Smooth muscle cell of the brain vasculature (primary cell): ENCODE measurements around the gene CAPN5.

Source experiments
- DNase-seq: peaks from one replicate; pipeline ENCODE4 v3.0.0-alpha.2; 2012; ENCODE audit warnings: low read depth, low spot score

Gene CAPN5

DNA sequence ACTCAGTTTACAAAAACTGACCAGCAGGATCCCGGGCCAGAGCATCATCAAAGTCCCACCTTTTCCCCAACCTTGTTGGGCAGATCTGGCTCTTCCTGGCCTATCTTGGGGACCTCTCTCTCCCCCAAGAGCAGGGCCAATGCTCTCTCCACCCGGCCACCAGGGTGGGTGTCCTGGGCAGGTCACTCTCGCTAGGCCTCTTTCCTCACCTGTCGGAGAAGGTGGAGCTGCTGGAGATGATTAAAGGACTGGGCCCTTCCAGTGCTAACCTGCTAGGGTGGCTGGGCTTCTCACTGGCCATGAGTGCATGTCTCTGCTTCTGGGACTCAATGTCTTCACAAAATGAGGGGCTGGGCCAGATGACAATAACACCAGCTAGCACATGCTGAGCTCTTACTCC lies 2.9 kb upstream of the CAPN5 start:
- no peak for DNase-seq

DNA sequence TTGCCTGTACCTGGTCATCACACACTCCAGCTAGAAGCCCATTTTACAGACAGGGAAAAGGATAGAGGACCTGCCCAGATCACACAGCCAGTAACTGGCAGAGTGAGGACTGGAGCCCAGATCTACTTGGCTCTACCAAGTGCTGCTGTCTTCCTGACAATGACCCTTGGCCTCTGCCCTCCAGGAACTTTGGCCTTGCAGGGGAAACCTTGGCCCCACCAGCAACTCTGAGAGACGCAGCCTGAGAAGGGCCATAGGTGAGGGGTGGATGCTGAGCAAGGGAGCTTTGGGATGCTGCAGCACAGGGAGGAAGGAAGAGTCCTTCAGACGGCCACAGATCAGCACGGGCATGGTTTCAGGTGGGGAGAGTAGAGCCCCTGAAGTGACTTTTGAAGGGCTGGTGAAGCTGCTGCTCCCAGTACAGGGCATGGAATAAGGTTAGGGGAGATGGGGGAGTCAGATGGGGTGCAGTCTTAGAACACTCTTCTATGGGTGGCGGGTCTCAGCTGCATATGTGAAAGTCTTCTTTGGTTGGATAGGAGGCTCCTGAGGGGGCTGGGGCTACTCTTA lies 2.0 kb upstream of the CAPN5 start:
- no peak for DNase-seq

DNA sequence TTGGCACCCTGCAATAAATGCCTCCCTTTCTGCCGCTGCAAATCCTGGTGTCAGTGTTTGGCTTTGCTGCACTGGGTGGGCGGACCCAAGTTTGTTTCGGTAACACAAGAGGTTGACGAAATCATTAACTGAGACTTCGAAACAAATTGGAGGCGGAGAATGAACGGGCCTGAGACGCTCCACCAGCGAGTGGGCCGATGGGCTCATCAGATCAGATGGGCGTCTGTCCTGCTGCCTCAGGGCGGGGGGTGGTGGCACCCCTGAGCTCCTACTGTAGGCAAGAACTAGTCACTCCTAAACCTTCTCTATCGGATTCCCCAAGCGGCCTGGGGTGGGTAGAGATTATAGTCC lies 918 bp upstream of the CAPN5 start:
- no peak for DNase-seq

DNA sequence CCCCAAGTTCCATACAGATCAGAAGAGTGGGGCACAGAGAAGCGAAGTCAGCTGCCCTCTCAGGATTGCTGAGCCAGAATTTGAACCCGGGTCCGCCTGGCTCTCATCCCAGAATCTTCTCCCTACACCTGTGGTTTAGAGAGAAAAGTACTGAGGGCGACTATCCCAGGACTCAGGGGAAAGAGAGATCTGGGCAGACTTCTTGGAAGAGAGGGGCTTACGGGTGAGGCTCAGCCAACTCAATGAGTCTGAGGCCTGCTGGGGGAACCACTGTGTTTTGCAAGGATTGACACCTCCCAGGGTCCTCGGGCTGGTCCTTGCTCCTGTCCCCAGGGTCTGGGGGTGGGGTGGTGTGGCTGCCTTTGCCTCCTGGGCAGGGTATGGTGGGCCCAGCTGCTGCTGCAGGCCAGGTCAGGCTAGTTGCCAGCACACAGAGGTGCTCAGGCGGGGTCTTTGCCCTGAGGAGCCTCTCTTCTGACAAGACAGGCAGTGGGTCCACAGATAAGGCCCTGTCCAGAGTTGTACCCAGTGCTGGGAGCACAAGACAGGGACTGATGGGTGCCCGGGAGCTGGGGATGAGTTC lies 1.2 kb downstream of the CAPN5 start:
- DNase-seq: no peak

DNA sequence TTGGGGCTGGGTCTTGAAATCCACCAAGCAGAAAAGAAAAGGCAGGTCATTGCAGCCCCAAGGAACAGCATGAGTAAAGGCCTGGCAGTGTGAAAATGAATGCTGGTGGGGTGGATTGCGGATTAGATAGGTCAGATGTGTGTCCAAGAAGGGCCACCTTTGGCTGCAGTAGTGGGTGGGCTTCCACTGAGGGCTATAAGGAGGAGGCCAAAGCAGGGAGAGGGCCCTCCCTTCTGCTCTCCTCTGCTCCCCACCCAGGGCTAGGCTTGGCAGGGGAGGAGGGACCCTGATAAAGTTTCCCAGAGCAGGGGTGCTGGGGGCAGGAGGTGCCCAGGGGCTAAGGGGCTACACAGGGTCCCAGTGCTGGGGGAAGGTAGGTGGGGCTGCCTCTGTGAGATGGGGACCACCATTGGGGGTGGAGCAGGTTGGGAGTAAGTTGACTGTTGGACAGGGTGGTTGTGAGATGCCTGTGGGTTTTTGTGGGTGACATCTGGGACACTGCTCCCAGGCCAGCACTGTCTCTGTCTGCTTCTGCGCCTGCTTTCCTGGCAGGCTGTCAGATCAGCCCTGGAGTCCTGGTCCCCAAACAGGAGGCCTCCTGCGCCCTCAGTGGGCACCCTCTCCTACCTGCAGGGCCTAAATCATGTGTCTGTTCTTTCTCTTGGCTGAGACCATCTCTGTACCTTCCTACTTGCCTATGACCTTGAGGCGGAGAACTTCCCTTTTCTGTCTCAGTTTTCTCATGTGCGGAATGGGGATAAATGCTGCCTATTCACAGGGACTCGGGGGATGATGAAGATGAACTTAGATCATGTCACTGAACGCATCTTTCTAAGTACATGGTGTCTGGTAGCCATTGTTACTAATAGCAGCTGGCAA lies 1.9 kb downstream of the CAPN5 start:
- DNase-seq: no peak

DNA sequence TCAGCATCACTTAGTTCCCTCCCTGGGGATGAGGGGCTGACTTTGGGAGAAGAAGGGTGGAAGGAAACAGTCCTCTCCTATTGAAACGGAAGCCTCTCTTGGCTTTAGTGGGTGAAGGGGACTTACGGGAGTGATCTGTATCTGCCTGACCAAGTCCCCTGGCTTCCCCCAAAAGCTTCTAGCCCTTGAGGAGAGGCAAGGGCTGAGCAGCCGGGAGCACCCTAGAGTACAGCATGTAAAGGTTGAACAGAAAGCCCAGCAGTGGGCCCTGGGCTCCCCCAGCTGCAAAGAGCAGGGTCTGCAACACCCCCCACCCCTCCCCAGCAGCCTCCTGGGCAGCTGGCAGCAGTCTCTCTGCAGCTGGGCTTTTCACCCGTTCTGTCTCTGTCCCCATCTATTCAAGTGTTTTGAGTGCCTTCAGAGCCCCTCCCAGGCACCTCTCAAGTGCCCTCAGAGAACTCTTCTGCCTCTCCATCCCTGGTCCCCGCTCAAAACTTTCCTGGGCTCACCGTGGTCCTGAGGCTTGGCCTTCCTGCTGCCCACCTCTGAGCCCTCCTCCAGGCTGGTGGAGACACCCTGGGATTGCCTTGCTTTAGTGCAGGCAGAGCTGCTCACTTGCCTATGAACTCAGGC lies 2.7 kb downstream of the CAPN5 start:
- DNase-seq: no peak

DNA sequence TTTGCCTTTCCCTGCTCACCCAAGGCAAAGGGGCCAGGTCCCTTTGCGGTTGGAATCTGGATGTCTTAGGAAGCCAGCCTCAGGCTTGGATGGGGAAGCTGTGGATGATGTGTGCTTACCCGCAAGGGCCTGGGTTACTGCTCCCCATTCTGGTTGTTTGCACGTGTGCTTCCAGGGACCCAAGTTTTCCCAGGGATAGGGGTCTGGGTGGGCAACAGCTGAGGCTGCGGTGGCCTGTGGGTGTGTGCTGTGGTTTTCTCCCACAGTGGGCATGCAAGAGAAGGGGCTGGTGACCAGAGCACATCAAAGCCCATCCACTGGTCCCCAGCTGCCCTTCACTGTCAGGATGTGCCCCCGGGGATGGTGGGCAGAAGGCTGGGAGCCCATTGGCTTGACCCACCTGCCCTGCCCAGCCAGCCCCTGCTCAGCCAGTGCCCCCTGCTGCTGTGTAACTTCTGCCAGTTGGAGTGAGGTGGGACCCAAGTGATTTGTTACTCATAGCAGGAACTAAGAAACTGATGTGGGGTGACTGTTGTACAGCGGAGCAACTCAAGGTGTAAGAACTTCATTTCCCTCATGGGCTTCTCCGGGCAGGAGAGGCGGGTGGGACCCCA lies 3.3 kb downstream of the CAPN5 start:
- DNase-seq: no peak

DNA sequence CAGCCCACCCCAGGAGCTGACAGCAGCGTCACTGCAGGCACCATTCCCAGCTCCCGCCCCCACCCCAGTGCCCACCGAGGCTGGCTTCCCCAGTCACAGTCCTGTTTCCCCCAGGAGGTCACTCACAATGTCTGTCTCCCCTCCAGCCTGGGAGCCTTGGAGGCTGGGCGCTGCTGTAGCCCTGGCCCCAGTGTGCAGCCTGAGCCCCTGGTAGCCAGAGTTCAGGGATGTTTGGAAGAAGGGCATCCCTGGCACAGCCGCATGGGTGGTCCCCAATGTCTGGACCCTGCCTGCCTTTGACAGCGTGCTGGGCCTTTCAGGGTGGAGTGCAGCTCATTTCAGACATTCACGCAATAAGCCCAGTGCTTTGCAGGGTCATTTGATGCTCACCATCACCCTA lies 4.3 kb downstream of the CAPN5 start:
- DNase-seq: no peak

DNA sequence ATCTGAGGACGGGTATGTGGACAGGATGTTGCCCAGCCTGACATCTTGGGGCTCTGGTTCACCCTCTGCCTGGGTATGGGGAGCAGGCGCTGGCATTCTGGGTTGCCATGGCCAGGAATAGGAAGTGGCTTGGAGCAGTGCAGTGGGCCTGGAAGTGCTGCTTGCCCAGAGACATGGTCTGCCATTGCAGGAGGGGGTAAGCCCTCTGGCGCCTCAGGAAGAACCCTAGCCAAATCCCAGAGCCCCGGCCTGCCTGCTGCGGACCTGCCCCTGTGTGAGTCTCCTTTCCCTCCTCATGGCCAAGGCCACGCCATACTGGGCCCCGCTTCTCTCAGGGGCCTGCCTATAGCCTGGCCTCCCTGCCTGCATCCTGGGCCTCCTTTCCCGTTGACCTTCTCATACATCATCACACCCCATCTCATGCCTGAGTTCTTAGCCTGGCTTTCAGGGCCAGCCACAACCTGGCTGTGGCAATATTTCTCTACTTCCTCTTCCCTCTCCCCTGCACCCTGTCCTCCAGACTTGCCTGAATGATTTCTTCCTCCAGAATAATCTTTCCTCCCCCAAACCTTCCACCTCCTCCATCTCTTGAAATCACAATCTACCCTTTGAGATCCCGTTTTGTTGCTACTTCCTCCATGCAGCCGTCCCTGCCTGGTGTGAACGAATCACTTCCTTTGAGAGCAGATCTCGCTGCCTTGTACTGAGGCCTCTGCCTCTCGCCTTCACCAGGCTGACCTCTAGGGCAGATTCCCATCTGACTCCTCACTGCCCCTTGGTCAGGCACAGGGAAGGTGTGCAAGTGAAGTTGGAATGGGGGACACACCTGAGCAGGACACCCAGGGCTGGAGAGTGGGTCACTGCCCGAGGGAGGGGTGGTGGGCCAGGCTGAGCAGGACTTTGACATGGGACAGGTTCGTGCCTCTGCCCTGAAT lies 5.2 kb downstream of the CAPN5 start:
- DNase-seq: no peak

DNA sequence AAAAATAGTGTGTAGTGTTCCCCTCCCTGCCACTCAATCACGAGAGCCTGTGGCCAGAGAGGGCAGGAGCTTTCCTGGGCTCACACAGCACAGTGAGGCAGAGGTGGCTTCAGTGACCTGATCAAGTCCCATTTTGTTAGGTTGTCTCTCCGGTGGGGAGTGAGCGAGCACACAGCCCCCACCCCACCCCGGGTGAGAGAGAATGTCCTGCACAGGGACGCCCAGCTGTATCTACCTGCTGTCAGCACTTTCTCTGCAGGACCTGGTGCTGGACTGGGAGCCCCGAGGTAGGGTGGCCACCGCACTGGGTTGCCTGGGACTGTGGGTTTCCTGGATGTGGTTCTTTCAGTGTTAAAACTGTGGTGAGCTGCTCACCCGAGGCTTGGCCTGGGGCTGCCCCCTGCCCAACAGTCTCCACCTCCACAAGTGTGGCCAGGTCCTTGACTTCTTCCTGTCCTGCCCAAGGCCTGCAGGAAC lies 6.1 kb downstream of the CAPN5 start:
- DNase-seq: no peak

DNA sequence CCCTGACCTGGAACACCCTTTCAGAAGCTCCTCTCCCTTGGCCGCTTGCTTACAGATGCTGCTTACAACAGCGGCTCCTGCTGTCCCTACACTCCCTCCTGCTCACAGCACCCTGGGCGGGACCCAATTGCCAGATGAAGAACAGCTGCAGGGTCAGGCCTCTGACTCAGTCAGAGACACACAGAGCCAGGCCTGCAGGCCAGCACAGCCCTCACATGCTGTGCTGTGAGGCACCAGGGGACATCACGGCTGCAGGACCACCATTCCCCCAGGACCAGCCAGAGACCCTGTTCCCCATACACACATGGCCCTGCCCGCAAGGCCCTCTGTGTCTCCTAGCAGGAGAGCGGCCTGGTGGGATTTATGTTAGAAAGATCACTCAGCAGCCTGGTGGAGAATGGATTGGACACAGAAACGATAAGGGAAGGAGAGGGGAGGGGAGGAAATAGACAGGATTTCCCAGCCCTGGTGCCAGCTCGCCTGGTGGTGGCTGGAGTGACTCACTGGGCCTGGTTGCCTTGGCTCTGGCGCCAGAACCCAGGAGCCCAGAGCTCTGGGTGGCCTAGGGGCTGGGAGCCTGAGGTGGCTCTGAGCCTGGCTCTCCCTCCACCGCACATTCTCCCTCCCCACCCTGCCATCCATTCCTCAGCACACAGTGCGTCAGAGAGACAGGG lies 6.7 kb downstream of the CAPN5 start:
- DNase-seq: peak; percentile 66

DNA sequence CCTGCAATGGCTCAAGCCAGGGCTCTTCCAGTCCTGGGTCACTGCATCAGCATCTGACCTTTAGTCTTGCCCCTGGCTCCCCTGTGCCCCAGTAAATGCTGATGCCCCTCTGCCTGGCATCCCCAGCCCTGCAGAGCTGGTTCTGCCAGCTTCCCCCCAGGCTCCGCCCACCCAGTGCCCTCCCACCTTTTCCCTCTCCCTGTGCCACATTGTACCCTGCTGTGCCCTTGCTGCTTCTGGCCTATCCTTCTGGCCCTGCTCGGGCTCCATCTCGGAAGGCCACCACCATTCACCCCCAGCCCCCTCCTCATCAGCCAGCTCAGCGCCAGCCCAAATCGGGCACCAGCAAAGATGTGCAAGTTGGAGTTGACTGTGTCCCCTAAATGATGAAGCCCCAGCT lies 7.4 kb downstream of the CAPN5 start:
- DNase-seq: no peak

DNA sequence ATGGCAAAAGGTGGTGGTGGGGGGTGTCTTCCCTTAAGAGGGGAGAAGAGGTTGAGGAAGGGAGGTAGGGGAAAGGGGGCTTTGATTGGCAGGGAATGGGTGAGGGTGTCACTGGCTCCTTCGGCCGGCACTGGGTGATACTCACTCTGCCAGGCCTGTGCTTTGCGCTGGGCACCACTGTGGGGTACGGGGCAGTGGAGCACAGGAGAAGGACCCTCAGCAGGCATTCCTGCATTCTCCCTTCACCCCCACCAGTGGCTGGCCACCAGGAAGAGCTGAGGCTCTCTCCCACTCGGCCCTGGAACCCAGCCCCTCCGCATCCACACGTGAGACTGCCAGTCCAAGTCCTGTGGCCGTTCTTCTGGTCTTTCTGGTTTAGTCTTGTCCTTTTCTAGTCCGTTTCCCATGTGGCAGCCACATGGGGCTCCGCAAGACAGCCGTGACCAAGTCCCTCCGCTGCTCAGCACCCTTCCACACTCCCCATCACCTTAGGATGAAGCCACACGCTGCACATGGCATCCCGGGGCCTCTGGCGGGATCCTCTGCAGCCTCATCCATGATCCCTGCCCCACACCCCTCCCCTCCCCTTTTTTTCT lies 8.0 kb downstream of the CAPN5 start:
- no peak for DNase-seq

DNA sequence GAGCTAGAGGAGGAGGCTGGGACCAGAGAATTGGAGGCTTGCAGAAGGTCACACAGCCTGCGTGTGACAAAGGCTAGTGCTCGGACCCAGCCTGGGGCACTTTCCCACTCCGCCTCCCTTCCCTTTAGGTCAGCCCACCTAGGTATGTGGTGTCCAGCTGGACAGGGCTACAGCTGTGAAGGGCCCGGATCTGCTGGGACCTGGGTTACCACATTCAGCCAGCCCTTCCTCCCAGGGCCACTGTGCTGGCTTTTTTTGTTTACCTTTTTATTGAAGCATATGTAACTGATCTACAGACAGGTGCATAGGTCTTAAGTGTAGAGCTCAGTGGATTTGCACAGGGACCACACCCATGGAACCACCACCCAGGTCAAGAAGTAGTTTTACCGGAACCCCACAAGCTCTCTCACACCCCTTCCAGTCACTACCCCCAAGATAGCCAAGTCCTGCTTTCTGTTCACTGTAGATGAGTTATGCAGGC lies 8.7 kb downstream of the CAPN5 start:
- no peak for DNase-seq

DNA sequence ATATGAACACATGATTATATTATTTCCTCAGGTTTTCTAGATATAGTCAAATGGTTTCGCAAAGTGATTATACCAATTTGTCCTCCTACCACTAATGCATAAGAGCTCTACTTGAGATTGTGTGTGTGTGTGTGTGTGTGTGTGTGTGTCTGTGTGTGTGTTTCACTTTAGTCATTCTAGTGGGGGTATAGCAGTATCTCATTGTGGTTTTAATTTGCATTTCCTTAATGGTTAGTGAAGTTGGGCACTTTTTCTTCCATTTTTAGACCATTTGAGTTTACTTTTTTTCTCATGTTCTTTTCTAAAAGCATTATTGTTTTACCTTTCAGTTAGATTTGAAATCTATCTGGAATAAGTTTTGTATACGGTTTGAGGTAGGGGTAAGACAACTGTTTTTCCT lies 12.9 kb downstream of the CAPN5 start:
- DNase-seq: no peak

DNA sequence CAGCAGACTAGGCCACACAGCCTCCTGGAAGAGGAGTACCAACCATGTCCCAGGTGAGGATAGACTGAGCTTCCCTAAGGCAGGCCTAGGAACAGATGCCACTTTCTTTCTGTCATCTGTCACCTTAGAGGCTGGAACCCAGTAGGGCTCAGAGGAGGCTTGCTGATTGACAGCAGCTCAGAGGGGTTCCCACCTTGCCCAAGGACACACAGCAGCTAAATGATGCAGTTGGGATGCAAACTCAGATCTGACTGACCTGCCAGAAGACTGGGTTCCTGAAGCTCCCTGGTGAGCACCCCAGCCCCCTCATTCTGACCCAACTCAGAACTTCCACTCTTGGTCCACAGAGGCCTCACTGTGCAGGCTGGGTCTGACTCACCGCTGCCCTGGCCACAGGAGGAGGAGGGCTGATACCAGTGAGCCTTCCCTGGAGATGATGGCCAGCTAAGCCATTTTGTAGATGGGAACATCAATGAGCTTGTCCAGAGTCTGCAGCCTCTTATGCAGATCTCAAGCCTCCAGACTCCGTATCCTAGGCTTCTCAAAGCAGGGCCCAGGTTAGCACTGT lies 14.0 kb downstream of the CAPN5 start:
- DNase-seq: no peak

DNA sequence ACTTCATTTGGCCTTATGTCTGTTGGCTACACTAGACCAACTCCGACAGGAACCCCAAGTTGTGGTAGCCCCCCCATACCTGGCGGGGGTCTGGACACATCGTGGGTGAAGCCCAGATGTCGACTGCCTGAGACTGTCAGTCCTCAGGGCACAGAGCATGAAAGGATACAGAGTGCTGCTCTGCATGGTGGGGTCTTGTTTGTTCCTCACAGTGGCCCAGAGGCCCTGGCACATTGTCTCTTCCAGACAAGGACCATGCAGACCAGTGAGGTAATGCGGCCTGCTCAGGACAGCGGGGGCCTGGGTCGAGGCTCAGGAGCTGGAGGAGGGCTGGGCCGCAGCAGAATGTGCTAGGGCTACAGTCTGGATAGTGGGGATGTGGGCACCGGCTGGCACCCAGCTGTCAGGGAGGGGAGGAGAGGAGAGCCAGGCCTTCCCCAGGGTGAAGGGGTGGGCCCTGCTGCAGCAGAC lies 14.6 kb downstream of the CAPN5 start:
- no peak for DNase-seq

DNA sequence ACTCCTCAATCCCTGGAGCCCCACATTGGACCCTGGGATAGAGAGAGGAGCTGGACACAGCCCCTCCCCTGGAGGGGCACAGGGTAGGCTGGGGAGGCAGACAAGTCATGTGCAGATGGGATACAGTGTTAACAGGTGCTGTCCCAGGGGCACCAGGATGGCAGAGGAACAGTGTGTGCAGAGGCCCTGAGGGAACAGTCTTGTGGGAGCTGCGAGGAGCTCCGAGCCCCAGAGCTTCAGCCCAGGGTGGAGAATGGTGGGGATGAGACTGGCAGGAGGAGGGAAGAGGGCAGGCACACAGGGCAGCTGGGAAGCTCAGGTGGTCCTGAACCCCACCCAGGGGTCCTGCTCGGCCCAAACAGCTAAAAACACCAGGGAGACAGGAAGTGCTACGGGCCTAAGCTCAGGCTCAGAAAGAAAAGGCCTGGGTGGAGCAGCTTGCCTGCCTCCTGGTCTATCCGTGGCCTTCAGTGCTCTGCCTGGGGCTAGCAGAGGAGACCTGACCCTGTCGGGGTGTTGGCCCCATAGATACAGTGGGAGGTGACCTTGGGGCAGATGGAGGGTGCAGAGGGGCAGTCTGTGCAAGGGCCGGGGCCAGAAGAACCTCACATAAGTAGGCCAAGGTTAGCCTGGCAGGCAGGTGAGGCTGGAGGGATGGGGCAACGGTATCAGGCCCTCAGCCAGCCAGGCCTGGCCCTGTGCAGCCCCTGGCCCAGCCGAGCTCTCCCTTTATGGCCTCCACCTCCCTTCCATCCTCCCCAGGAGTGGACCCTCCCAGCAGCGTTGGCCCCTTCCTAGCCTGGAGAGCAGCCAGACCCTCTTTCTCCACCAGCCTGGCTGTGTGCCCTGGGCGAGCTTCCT lies 15.4 kb downstream of the CAPN5 start:
- DNase-seq: no peak
